Liver (tissue), 3 donors: ENCODE data around the gene SRSF3.

ENCODE experiments used
- CTCF ChIP-seq: fragments of 150-350 bp; IDR thresholded peaks from 2 replicates; pipeline ENCODE4 v1.5.1; 2017; ENCODE audit warnings: improper control_type of control experiment, low read depth, low read length; ENCODE audit not compliant: missing input control
- EGR1 ChIP-seq, 2 donors: IDR thresholded peaks; 2 replicates each; pipeline ENCODE4 v1.6.1; 2016 to 2018; ENCODE audit warnings: antibody characterized with exemption in 2 of 2, low read depth in 2 of 2
- ZBTB33 ChIP-seq: IDR thresholded peaks from 2 replicates; pipeline ENCODE4 v1.6.1; 2016; ENCODE audit warnings: antibody characterized with exemption
- donor health status: healthy.
- donor health status: healthy.

- no peak for TF ChIP-seq CTCF
- no peak for TF ChIP-seq ZBTB33
- no peak for TF ChIP-seq EGR1 (IDR thresholded peaks at IDR 0.05; ENCODE audit: low read depth in 2 of 2)
Observed at GRCh38 chr6:36622901-36623546, 28.9 kb downstream of the SRSF3 start.
